Measurements from ENCODE around the gene CD46.

CD46 gene

DNA sequence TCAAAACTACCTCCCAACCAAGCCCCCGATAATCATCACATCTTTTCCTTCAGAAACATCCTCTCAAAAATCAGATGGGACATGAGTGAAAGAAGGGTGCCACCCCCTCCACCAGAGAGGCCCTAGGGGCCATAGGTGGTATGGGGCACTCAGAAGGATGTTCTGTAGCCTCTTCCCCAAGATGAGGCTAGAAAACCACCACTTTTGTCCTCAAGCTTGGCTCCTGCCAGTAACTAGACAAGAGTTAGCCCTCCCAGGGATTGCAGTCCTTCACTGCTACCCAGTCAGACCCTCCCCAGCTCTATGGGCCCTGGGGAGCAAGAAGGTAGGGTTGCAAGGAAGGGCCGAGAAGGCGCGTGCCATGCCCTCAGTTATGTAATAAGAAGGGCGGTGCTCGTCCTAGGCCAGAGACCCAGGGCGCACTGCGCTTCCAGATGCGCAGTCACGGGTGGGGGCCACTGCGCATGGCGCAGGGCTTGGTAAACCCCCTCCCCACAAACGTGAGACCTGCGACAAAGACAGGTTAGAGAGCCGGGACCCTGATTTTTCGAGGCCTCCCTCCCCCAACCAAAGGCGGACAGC lies 69.7 kb downstream of the CD46 start:
- peaks cover 11% of the 10 kb centered on the region; the same call in 1 of the 2 replicates for H3K4me1 ChIP-seq (ENCODE audit: insufficient read depth, low read length)
- no peaks in the 10 kb centered on the region for H3K36me3 ChIP-seq (ENCODE audit: insufficient read depth, low read length)
- no peak overlapping the region for H3K9ac ChIP-seq (ENCODE audit: low read depth, low read length)
- H3K9me3 ChIP-seq (ENCODE audit: control insufficient read depth, insufficient read depth, low read length): no peaks in the 10 kb centered on the region

DNA sequence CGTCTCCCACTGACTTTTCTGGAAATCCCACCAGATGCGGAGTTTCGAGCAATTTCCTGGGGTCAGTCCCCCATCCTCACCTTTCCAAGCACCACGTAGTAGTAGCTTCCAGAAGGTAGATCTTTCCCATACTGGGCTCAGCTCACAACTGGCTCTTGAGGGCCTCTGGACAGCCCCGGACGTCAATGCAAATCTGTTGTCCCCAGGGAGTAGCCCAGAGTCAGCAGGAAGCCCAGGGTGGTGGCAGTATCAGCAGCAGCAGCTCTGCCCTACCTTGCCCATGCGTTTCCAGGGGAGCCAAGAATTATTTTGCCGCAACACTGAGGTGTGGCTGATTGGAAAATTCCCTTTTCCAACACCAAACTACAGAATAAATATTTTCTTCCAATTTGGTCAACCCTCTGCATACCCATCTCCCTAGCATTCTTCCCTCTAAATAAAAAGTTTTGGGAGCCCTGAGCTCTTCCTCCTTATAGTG lies 70.3 kb downstream of the CD46 start:
- Histone ChIP-seq H3K4me1 (ENCODE audit: insufficient read depth, low read length) (peaks cover 11% of the 10 kb centered on the region; the same call in 1 of the 2 replicates), H3K9ac (ENCODE audit: low read depth, low read length) (no peak overlapping the region), H3K9me3 (ENCODE audit: control insufficient read depth, insufficient read depth, low read length) (no peaks in the 10 kb centered on the region), H3K36me3 (ENCODE audit: insufficient read depth, low read length) (no peaks in the 10 kb centered on the region)

DNA sequence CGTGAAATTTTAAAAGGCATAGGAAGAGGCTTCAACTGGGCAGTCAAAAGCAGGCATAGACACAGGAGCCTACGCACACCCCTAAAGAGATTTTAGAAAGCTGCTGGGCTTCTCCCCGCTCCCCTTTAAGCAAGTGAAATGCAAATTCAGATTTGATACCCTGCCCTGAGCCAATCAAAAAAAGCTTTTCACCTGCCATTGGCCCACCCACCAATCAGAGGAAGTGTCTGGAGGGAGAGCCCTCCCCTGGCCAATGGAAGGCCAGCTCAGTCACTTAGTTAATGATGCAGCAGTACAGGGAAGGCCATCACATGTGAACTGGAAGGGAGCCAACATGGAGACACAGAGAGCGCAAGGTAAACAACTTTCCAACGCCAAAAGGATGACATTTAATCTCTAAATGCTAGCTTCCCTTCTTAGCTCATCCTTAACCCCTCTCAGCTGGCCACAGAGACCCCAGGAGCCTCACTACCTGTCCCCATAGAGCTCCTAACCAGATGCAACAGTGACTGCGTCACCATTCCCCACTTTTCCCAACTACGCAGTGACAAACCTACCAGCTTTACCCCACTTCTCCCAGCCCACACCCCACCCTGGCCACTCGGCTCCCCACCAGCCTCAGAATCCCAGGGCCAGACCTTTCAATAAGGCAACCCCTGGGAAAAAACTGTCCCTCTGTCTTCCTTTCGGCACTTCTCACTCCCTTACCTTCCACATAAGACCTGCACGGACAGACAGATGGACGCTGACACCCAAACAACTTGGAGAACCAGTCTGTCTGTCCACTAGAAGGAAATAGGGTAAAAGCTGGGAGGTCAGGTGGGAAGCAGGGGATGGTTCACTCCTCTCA lies 71.0 kb downstream of the CD46 start:
- no peaks in the 10 kb centered on the region for H3K36me3 ChIP-seq (ENCODE audit: insufficient read depth, low read length)
- no peaks in the 10 kb centered on the region for H3K9me3 ChIP-seq (ENCODE audit: control insufficient read depth, insufficient read depth, low read length)
- H3K9ac ChIP-seq (ENCODE audit: low read depth, low read length): peak overlapping the region; percentile 20; the same call in 1 of the 2 replicates
- peaks cover 11% of the 10 kb centered on the region; the same call in 1 of the 2 replicates for H3K4me1 ChIP-seq (ENCODE audit: insufficient read depth, low read length)

DNA sequence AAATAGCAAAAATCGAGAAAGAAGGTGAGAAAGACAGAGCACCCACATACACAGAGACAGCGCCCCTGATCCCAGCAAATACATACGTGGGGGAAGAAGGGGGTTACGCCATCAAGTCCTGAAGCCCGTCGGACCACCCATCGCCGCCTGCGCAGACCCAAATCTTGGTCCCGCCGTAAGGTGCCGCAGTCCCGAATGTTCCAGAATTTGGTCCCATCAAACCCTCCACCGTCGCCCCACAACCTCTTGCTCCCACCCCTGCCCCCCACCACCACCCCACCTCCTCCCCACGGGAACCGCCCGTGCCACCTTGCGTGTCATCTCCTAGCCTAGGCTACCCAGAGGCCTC lies 71.7 kb downstream of the CD46 start:
- H3K4me1 ChIP-seq (ENCODE audit: insufficient read depth, low read length): peaks cover 11% of the 10 kb centered on the region; the same call in 1 of the 2 replicates
- no peak overlapping the region for H3K9ac ChIP-seq (ENCODE audit: low read depth, low read length)

DNA sequence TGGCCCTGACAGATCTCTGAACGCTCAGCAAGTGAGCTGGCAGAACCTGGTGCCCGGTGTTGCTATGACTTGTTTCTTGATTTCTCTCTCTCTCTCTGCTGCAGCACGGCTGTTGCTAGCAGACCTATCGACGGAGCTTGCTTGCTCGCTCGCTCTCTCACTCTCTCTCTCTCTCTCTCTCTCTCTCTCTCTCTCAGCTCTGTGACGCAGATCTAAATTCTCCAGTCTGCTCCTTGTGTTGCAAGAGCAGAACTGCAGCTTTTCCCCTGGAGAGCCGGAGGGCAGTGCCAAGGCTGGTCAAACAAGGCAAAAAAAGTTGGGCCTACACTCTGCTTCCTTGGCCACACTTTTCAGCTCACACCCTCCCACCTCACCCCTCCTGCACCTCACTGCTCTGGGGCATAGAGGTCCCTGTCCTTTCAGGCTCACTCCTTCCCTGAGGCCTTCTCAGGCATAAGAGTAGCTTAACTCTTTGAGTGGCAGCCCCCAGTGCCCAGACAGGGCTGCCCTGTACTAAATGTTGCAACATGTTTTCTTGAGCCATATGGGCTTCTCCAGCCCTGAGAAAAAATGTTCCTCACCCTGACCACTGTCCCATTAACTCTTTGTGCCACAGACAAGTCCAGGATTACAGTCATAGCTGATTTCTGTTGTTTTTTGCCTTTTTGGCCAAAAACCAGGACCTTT lies 72.2 kb downstream of the CD46 start:
- H3K9ac ChIP-seq (ENCODE audit: low read depth, low read length): no peak overlapping the region
- H3K9me3 ChIP-seq (ENCODE audit: control insufficient read depth, insufficient read depth, low read length): no peaks in the 10 kb centered on the region
- H3K36me3 ChIP-seq (ENCODE audit: insufficient read depth, low read length): no peaks in the 10 kb centered on the region
- peaks cover 11% of the 10 kb centered on the region; the same call in 1 of the 2 replicates for H3K4me1 ChIP-seq (ENCODE audit: insufficient read depth, low read length)

More for the DNA sequence above, 71.7 kb downstream of the CD46 start:
- Histone ChIP-seq H3K9me3 (ENCODE audit: control insufficient read depth, insufficient read depth, low read length) (no peaks in the 10 kb centered on the region), H3K36me3 (ENCODE audit: insufficient read depth, low read length) (no peaks in the 10 kb centered on the region)

DNA sequence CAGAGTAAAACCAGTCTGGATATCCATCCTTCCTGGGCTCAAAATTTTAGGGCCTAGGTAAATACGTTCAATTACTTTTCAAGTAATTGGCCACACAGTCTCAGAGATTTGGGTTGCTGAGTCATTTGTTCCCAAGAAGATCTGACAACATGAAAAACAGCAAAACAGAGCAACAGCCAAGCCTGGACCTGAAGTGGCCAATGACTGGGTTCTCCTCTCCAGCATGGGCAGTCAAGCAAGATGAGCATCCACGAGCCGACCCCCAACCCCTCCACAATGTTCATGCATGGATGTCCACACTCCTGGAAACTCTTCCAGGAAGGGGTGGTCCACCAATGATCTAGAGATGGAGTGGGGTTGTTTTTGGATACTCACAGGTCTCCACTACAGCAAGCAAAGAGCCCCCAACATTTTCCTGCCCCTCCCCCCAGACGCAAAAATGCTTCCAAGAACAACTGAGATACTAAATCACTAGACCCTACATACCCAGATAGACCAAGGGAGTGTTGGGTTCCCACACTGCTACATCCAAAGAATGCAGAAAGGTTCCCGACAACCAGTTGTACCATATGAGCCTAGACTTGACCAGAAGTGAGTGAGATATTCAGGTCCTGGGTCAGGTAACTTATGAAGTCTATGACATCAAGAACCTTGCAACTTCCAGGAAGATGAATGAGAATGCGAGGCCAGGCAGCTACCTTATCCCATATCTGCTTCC lies 73.0 kb downstream of the CD46 start:
- Histone ChIP-seq H3K9me3 (ENCODE audit: control insufficient read depth, insufficient read depth, low read length) (no peaks in the 10 kb centered on the region), H3K36me3 (ENCODE audit: insufficient read depth, low read length) (no peaks in the 10 kb centered on the region), H3K4me1 (ENCODE audit: insufficient read depth, low read length) (peaks cover 11% of the 10 kb centered on the region; the same call in 1 of the 2 replicates), H3K9ac (ENCODE audit: low read depth, low read length) (no peak overlapping the region)

DNA sequence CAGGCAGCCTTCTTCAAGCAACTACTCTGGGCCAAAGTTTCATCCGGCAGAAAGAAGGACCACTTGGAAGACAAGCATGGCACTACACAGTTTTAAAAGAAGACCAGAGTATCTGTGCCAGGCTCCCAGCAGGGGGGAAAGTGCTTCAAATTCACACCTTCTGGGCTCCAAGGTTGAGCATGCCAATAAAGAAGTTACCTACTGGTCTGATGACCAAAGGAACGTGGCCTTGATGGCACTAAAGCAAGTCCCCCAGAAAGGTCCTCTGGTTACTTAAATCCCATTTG lies 73.5 kb downstream of the CD46 start:
- H3K4me1 ChIP-seq (ENCODE audit: insufficient read depth, low read length): peaks cover 11% of the 10 kb centered on the region; the same call in 1 of the 2 replicates
- no peaks in the 10 kb centered on the region for H3K36me3 ChIP-seq (ENCODE audit: insufficient read depth, low read length)
- H3K9me3 ChIP-seq (ENCODE audit: control insufficient read depth, insufficient read depth, low read length): no peaks in the 10 kb centered on the region
- no peak overlapping the region for H3K9ac ChIP-seq (ENCODE audit: low read depth, low read length)

DNA sequence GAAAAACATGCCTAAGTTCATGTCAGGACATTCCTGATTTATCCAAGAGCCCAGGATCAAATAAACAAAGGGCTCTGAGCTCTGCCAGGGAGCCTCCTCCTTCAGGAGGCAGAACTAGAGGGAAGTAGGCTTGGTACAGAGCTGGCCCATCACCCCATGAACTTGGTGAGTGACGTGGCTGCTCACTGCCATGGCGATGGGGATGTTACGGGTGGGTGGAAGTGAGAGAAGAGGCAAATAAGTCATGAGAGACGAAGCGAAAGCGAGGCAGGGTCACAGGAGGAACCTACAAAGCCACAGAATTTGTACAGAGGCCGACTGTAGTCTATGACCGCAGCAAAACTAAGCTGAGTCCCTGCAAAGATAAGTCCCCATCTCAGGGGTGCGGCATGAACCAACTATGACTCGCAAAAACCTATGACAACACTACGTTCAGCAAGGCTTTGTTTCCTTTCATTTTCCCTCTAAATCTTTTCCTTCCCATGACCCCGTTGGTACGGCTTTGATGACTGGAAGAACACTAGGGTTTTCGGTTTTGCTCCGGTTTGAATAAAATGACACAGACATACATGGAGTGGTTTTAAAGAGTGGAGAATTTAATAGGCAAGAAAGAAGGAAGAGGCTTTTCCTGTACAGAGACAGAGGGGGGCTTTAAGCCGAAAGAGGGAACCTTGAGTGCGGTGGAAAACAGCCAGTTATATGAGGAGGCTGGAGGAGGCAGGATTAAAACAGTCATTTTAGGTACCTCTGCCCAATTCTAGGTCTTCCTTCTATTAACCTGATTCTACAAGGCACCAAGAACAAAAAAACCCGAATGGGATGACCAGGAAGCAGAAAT lies 74.1 kb downstream of the CD46 start:
- H3K9ac ChIP-seq (ENCODE audit: low read depth, low read length): no peak overlapping the region

DNA sequence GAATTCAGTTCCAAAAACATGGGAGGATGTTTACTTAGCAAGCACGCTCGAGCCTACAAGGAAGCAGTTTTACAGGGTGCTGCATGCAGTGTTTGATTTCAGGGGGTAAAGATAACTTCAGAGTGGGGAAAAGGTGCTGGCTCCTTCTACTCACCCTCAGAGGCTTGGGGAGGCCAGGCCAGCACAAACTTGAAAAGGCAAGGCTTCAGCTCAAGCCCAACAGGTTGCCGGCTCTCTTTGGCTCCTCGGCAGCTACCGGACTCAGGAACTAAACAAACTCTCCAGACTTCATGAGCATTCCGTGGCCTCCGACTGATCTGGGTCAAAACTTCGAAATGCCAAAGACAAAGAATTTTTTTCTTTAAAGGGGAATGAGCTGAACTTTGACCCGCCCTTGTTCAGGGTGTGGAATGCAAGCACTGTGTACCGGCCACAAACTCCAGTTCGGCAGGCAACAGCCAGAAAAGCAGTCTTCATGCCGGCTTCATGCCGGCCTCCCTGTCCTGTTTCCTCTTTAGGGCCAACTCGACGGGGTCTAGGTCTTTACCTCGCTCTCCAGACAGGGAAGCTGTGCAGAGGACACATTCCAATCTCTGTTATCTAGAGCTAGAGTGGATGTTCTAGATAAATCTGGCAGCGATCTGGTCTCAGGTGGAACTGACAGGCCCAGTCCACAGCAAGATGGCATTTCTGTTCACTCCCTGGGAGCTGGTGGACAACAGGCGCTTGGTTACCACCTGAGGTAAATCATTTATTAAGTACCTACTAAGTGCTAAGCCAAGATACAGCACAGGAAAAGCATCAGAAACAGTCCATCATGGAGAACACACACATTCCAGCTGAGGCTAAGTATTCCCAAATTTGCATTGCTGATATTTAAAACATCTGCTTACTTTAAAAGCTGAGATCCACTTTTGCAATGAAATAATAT lies 75.0 kb downstream of the CD46 start:
- Histone ChIP-seq H3K9me3 (ENCODE audit: control insufficient read depth, insufficient read depth, low read length) (no peaks in the 10 kb centered on the region), H3K36me3 (ENCODE audit: insufficient read depth, low read length) (no peaks in the 10 kb centered on the region), H3K9ac (ENCODE audit: low read depth, low read length) (no peak overlapping the region), H3K4me1 (ENCODE audit: insufficient read depth, low read length) (peaks cover 11% of the 10 kb centered on the region; the same call in 1 of the 2 replicates)

More for the DNA sequence above, 74.1 kb downstream of the CD46 start:
- Histone ChIP-seq H3K4me1 (ENCODE audit: insufficient read depth, low read length) (peaks cover 11% of the 10 kb centered on the region; the same call in 1 of the 2 replicates), H3K9me3 (ENCODE audit: control insufficient read depth, insufficient read depth, low read length) (no peaks in the 10 kb centered on the region), H3K36me3 (ENCODE audit: insufficient read depth, low read length) (no peaks in the 10 kb centered on the region)

DNA sequence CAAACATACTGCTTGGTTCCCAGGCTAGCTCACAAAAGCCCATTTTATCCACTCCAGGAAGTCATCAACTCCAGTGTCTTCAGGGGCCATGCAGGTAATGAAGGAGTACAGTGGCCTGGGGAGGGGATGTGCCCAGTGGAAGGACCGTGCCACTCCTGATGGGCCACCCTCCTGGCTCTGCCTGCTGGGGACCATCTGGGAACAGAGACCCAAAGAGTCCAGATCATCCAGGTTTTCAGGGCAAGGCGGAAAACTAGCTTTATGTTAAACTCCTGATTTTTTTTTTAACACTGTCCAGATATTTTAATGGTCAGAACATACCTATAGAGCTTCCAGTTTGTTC lies 75.6 kb downstream of the CD46 start:
- no peaks in the 10 kb centered on the region for H3K36me3 ChIP-seq (ENCODE audit: insufficient read depth, low read length)
- no peaks in the 10 kb centered on the region for H3K9me3 ChIP-seq (ENCODE audit: control insufficient read depth, insufficient read depth, low read length)
- H3K4me1 ChIP-seq (ENCODE audit: insufficient read depth, low read length): peaks cover 11% of the 10 kb centered on the region; the same call in 1 of the 2 replicates

DNA sequence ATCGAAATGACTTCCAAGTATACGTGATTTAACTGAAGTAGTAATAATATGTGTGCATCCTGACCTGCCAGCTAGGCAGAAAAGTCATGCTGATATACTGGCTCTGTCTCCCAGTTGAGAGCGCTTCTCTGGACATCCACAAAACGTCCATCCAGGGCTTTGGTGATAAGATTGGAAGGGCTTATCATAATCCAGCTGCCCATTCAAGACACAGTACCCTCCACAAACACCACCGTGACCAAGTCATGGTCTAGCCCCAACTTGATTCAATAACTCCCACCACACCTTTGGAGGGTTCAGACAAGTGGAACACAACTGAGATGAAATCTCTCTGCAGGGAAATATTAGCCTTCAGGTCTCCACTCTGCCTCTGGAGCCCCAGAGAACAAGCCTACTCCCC lies 76.2 kb downstream of the CD46 start:
- H3K9me3 ChIP-seq (ENCODE audit: control insufficient read depth, insufficient read depth, low read length): no peaks in the 10 kb centered on the region
- H3K36me3 ChIP-seq (ENCODE audit: insufficient read depth, low read length): no peaks in the 10 kb centered on the region
- H3K9ac ChIP-seq (ENCODE audit: low read depth, low read length): no peak overlapping the region
- H3K4me1 ChIP-seq (ENCODE audit: insufficient read depth, low read length): peaks cover 8% of the 10 kb centered on the region; the same call in 1 of the 2 replicates

More for the DNA sequence above, 75.6 kb downstream of the CD46 start:
- no peak overlapping the region for H3K9ac ChIP-seq (ENCODE audit: low read depth, low read length)

DNA sequence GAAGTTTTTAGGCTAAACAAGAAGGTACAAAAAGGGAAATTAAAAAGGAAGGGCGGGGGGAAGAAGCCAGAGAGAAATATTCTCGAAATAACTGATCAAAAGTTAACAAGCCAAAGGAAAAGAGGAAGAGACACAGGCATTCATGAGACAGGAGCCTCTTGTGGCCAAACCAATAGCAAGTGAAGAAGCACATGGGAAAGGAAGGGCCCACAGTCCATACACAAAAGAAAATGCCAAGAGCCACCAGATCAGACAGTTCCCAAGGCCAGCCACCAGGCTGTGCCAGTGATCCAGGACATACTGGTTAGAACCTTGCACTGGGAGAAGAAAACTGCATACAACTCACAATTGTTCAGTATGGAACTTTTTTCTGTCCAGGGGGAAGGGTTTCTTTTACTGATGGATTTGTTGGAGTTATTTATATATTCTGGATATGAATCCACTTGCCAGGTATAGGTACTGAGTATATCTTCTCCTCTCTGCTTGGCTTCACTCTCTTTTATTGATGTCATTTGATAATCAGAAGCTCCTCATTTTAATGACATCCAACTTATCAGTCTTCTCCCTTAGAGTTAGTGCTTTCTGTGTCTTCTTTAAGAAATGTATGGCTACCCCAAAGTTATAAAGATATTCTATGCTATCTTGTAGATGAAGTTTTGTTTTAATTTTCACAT lies 76.8 kb downstream of the CD46 start:
- Histone ChIP-seq H3K36me3 (ENCODE audit: insufficient read depth, low read length) (no peaks in the 10 kb centered on the region), H3K9ac (ENCODE audit: low read depth, low read length) (no peak overlapping the region), H3K4me1 (ENCODE audit: insufficient read depth, low read length) (peaks cover 4% of the 10 kb centered on the region; the same call in 1 of the 2 replicates), H3K9me3 (ENCODE audit: control insufficient read depth, insufficient read depth, low read length) (no peaks in the 10 kb centered on the region)

Measured in ES-I3 (cell line).